Activated T-cell treated with anti-CD3 and anti-CD28 coated beads for 1 hour (primary cell): ENCODE data around the gene FAM110A.
"Not testable (repeated sequence)": the region's sequence is repeated elsewhere in the genome, so short reads cannot be mapped to it uniquely, and the experiment has no call there.

ENCODE experiments used
- DNase-seq: peaks from one replicate; pipeline ENCODE4 v3.0.0-alpha.2; 2020; ENCODE audit warnings: low read depth

FAM110A gene

DNA sequence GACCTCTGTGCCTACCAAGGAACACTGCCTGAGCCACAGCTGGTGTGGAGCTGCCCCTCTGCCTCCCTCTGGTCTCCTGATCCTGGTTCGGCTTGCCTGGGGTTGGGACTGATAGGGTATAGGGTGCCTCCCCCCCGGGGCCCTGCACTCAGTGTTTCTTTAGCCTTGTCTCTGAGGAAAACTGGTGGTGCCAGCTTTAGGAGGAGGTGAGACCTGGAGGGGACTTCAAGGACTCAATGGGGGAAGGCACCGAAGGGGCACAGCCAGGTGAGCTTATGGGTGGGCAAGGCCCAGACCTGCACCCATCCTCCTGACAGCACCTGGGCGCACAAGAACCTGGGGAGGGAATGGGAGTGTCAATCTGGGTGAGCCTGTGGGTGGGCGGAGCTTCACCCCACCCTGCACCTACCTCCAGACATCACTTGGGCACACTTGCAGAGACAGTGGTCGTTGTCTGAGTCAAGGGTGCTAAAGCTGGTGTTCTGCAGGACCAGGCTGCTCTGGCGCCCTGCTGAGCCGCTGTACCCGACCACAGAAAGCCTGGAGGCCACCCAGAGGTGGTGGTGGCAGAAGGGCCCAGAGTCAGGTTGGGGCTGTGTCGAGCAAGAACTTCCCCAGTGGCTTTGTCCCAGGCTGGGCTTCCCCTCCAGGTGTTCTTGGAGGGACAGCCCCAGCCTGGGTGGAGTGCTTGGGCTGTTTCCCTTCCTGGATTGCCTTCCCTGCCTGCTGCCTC is 40.5 kb downstream of the FAM110A start:
- no peak for DNase-seq

- no peak for DNase-seq
These were observed 41.6 kb downstream of the FAM110A start for GRCh38 chr20:875115-875514.

GRCh38 chr20:877814-878213 is 44.3 kb downstream of the FAM110A start:
- DNase-seq = no peak

DNA sequence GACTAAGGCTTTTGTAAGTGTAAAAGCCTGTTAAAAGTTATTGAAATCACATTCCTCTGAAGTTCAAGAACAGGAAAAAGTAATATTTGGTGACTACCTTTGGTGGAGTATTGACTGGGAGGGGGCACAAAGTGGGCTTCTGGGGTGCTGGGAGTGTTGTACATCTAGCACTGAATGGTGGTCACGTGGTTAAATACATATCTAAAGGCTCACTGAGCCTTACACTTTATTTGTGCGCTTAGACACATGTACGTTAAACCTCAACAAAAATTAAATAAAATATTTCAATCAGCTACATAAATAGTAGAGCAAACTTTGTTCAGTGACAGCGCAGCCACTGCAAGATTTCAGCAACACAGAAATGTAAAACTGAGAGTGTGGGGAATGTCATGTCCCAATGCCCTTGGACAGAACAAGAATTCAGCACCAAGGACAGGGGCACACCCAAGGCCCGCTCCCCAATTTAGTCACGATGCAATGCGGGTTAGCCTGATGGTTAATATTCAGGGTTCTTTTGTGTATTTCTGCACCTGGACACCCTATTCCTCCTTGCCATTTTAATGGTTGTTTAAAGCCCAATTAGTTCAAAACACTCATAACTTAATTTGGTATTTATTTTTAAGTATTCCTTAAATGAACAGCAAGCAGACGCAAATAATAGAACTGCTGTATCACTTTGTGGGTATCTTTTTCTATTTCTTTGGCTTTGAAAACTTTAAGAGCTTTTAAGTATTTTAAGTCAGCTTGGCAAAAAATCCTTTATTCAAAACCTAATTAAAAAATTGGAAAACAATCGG is 45.2 kb downstream of the FAM110A start:
- no peak for DNase-seq

GRCh38 chr20:879626-880025 is 46.1 kb downstream of the FAM110A start:
- no peak for DNase-seq

DNA sequence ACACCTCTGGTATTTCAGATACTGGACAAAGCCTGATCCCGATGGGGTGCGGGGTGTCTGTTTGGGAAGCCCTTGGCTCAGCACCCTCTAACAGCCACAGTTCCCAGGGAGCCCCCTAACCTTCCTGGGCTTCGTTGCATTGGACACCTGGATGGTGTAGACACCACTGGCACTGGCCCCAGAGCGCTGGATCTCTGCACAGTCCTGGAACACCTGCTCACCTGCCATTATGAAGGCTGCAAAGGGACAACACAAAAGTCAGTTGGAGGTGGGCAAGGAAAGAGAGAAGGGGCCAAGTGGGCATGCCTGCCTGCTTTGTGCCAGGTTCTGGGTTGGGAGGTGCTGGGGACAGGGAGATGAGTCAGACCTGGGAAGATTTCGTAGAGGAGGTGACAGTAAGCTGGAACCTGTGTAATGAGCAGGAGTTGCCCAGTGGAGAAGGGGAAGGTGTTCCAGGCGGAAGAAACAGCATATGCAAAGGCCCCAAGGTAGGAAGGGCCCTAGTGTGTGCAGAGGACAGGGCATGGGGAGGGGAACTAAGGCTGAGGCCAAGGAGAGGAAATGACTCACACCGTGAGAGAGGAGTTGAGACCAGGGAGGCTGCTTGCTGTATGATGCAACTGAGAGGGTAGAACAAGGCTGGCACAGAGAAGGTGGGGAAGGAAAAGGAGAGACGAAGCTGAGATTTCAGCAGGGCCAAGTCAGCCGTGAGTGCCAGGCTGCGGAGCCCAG is 47.7 kb downstream of the FAM110A start:
- no peak for DNase-seq

DNA sequence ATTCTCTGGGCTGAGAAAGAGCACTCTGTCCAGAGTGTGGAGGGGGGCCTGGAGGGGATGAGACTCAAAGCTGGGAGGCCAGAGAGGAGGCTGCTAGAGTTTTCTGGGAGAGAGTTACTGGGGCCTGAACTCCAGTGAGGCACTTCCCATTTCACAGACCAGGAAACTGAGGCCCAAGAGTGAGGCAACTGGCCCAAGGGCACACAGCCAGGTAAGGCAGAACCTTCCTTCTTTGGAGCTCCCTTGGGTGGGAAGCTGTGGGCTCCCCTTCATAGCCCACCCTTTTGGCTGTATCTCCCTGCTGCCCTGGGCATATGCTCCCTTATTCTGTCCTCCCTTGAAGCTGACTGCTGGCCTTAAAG is 48.2 kb downstream of the FAM110A start:
- DNase-seq = no peak

- no peak for DNase-seq
These were observed 51.8 kb downstream of the FAM110A start for GRCh38 chr20:884983-885952.

GRCh38 chr20:887137-887536 is 53.6 kb downstream of the FAM110A start:
- DNase-seq = no peak

DNA sequence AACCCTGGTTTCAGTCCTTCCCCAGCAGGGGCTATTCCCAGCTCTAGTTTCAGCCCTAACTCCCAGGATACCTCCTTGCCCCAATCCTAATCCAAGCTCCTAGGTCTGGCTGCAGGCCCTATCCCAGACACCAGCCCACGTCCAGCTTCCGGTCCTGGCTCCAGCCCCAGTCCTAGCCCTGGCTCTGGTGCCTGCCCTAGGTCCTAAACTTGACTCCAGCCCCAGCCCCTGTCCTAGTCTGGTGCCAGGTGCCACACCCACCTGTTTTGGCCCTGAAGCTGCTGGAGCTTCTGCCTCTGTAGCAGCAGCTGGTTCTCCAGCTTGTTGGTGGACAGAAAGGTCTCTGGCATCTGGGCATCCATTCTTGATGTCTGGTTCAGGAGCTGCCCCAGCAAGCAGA is 54.5 kb downstream of the FAM110A start:
- DNase-seq = no peak

- DNase-seq = no peak
These were observed 55.6 kb downstream of the FAM110A start for GRCh38 chr20:889106-889505.

DNA sequence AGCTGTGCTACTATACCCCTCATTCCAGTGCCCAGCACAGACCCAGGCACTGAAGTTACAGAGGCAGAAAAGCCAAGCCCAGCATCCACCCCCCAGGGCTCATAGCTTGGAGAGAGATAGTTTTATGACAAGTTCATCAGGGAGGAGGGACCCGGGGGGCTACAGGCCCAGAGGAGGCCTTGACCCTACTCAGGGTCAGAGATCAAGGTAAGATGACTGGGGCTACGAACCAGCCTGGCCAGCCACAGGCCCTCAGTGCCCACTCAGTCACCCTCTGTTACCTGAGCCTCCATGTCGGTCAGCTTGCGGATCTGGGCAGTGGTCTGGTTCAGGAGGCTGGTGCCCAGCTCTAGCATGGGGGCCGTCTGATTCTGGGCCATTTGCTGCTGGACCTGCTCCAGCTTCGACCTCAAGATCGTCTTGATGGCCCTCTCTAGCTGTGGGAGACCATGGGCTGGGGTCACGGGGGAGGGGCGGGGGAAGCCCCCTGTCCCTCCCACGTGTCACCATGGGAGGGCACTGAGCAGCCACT is 56.5 kb downstream of the FAM110A start:
- no peak for DNase-seq

DNA sequence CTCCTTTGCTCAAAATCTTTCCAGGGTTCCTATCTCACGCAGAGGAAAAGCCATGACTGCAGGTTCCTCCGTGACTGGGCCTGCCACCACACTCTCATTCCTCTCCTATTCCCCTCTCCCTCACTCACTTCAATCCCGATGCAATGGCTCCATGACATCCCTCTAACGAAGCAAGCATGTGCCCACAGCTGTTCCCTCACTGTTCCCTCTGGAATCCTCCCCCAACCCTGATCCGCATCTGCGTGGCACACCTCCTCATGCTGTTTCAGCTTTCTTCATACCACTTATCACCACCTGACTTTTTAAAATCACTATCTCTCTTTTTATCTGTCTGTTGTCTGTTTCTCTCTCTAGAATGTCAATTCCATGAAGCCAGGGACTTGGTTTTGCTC is 57.1 kb downstream of the FAM110A start:
- no peak for DNase-seq

DNA sequence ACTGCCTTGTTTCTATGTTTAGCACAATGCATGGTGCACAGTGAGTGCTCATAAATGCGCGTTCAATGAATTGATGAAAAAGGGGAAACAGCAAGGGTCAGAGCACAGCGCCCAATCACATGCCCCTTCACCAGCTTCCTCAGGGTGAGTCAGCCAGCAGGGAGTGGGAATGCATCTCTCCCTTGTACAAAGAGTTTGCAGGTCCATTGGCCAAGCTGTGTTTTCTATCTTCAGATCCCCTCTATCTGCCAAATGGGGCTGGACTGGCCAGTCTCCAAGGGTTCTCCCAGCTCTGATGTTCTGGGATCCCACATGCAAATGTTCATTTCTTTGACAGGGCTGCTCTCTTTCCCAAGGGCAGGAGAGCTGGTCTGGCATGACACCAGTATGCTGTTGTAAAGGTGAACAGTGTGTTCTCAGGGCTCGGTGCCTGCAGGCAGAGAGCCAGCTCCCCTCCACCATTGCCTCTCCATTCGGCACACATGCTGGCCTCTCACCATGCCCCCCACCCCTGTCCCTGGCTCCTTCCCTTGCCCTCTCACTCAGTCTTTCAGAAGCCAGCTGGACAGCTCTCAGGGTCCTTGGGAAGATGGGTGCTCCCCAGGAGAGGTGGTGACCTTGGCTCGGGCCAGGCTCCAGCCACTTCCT is 57.7 kb downstream of the FAM110A start:
- no peak for DNase-seq

DNA sequence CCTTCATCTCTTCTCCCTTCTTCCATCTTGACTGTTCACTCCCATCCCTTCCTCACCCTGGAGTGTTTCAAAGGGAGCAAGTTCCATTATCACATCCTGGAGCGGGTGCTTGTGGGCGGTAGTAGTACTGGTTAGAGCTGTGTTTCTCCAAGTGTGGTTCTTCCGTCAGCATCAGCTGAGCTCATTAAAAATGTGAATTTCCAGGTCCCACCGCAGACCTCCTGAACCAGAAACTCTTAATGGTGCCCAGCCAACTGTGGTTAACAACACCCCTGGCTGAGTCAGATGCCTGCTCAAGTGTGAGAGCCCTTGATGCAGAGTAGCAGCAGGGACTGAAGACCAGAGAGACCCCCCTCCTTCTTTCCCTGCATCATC is 58.2 kb downstream of the FAM110A start:
- no peak for DNase-seq

DNA sequence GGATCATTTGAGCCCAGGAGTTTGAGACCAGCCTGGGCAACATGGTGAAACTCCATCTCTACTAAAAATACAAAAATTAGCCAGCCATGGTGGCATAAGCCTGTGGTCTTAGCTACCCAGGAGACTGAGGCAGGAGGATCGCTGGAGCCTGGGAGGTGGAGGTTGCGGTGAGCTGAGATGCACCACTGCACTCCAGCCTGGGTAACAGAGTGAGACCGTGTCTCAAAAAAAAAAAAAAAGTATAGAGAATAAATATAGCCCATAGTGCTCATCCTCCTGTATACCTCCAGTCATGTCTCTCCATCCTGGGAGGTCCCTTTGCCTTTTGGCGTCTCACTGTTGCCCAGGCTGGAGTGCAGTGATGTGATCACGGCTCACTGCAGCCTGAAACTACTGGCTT is 58.9 kb downstream of the FAM110A start:
- not testable (repeated sequence) for DNase-seq
